Kidney (tissue), 14 donors: ENCODE results near the gene CETP. TPM values are rescaled to one million over a fixed set of nuclear protein-coding genes. Genes with fewer than 3 reads are reported as not detected.

Experiments
- DNase-seq, 5 donors: peaks; one replicate each; pipeline ENCODE4 v3.0.0-alpha.2; 2013 to 2020
- FAIRE-seq: peaks from 2 replicates; lab custom pipeline; 2012; peaks lifted over from hg19 to GRCh38; lab: Jason Lieb, UNC
- H3K27ac ChIP-seq, 2 donors: one replicate each; pipeline ENCODE4 v1.7.0; 2013; ENCODE audit warnings: low read depth in 2 of 2, low read length in 2 of 2, inconsistent platforms in 1 of 2
- H3K27me3 ChIP-seq: one replicate; pipeline ENCODE4 v1.7.1; 2013; ENCODE audit warnings: low read length, inconsistent platforms; ENCODE audit not compliant: control insufficient read depth, insufficient read depth
- H3K36me3 ChIP-seq, 3 donors: one replicate each; pipeline versions ENCODE4 v1.7.0 to v1.7.1; 2013; ENCODE audit warnings: low read length in 3 of 3, control low read depth in 1 of 3, inconsistent platforms in 1 of 3; ENCODE audit not compliant: insufficient read depth in 3 of 3, control insufficient read depth in 2 of 3
- H3K4me1 ChIP-seq, 3 donors: one replicate each; pipeline versions ENCODE4 v1.7.0 to v1.7.1; 2013; ENCODE audit warnings: low read length in 3 of 3, inconsistent platforms in 1 of 3, low read depth in 1 of 3; ENCODE audit not compliant: control insufficient read depth in 2 of 3, insufficient read depth in 2 of 3
- H3K4me3 ChIP-seq, 3 donors: one replicate each; pipeline versions ENCODE4 v1.7.0 to v1.8.1; 2013; ENCODE audit warnings: low read length in 3 of 3, control low read depth in 1 of 3, inconsistent platforms in 1 of 3
- H3K9ac ChIP-seq, 3 donors: one replicate each; pipeline versions ENCODE4 v1.7.0 to v1.7.1; 2013; ENCODE audit warnings: low read length in 3 of 3, control low read depth in 1 of 3, inconsistent platforms in 1 of 3
- H3K9me3 ChIP-seq, 3 donors: one replicate each; pipeline versions ENCODE4 v1.7.0 to v1.7.1; 2013; ENCODE audit warnings: low read length in 3 of 3, control low read depth in 1 of 3, inconsistent platforms in 1 of 3; ENCODE audit not compliant: control insufficient read depth in 2 of 3, insufficient read depth in 1 of 3
- intact Hi-C: fragments of 100-400 bp; cut with DNase I; formaldehyde crosslinking; loops from one replicate; pipeline ENCODE4 v1.11.1; 2022
- polyA plus RNA-seq: library from polyadenylated mRNA; stranded (reverse); fragments of 350-450 nt; fragmentation: Illumina TruSeq; extraction: RNeasy Lipid Tissue Mini Kit (QIAGEN cat#74804); gene quantifications from one replicate; pipeline ENCODE4 v1.2.3, GENCODE V29; 2014; ENCODE audit warnings: low read depth, low replicate concordance; ENCODE audit not compliant: insufficient read depth
- total RNA-seq: library from RNA; stranded (reverse); fragmentation: NEBNext Ultra II Directional; extraction: Animal tissue kit (Norgen Biotek cat#: 25700); gene quantifications from one replicate; pipeline ENCODE4 v1.2.1, GENCODE V29; 2021
- TF ChIP-seq, protein P1 (sequence below): IDR thresholded peaks from 3 replicates; pipeline ENCODE4 v1.5.1; 2012; ENCODE audit warnings: mild to moderate bottlenecking, moderate library complexity, borderline replicate concordance; ENCODE audit not compliant: insufficient read depth; ENCODE audit errors: extremely low read depth
- donor health status: control.
- donor health status: control.
- donor health status: control.
- donor health status: control.
- donor health status: control.
- donor health status: DM: yes; HTN: yes; CAD: no.
- donor health status: Normal renal cell carcinoma (clear cell type).

CETP gene
- total and polyA plus RNA-seq, 2 donors from 2014 or later: 1.3 to 2.1 TPM

DNA sequence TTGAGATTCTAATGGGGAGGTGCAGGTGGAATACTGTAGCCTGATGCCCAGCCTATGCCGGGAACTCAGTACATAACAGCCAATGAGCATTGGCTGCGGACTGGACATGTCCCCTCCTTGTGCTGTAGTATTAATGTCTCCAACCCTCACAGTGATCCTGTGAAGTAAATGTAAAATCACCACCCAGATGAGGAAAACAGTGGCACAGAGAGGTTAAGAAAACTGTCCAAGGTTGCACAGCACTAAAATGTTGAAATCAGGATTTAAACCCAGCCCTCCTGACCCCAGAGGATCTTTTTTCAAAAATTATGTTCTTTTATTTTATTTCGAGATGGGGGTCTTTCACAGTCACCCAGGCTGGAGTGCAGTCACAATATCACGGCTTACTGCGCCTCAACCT is 35.5 kb downstream of the CETP start:
- Histone ChIP-seq H3K9me3 (no peaks in the 10 kb centered on the region), H3K36me3 (no peaks in the 10 kb centered on the region), H3K27me3 (no peaks in the 10 kb centered on the region), H3K4me1 (peaks cover 0 to 11% (median 0%) of the 10 kb centered on the region in 3 donors), H3K27ac (no peak overlapping the region), H3K9ac (no peak overlapping the region), H3K4me3 (no peak overlapping the region)
- intact Hi-C loops: no loop called here
- no peak for DNase-seq
- FAIRE-seq: no peak
- TF ChIP-seq, protein P1, sequence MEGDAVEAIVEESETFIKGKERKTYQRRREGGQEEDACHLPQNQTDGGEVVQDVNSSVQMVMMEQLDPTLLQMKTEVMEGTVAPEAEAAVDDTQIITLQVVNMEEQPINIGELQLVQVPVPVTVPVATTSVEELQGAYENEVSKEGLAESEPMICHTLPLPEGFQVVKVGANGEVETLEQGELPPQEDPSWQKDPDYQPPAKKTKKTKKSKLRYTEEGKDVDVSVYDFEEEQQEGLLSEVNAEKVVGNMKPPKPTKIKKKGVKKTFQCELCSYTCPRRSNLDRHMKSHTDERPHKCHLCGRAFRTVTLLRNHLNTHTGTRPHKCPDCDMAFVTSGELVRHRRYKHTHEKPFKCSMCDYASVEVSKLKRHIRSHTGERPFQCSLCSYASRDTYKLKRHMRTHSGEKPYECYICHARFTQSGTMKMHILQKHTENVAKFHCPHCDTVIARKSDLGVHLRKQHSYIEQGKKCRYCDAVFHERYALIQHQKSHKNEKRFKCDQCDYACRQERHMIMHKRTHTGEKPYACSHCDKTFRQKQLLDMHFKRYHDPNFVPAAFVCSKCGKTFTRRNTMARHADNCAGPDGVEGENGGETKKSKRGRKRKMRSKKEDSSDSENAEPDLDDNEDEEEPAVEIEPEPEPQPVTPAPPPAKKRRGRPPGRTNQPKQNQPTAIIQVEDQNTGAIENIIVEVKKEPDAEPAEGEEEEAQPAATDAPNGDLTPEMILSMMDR: no peak

DNA sequence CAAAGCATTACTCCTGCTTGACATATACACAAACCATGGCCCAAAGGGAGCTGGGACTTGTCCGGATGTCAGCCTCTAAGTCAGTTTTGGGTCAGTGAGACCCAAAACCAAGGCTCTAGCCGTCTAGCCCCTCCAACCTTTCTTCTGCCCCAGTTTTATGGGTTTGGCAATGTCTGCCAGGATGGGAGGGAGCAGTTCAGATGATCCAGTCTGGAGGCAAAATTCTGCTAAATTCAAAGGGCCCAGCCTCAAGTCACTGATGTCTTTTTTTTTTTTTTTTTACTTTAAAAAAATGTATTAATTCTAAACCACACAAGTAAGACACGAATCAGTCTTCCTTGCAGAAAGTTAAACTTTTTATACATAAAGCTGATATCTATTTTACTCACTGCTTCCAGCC is 36.2 kb downstream of the CETP start:
- no peak overlapping the region for H3K9ac ChIP-seq
- intact Hi-C loops: no loop called here
- H3K27ac ChIP-seq: no peak overlapping the region
- no peaks in the 10 kb centered on the region for H3K9me3 ChIP-seq
- no peak for FAIRE-seq
- H3K4me1 ChIP-seq: peaks cover 0 to 11% (median 0%) of the 10 kb centered on the region in 3 donors
- H3K36me3 ChIP-seq: no peaks in the 10 kb centered on the region
- no peak for DNase-seq
- H3K4me3 ChIP-seq: no peak overlapping the region
- no peaks in the 10 kb centered on the region for H3K27me3 ChIP-seq
- TF ChIP-seq, protein P1: no peak

DNA sequence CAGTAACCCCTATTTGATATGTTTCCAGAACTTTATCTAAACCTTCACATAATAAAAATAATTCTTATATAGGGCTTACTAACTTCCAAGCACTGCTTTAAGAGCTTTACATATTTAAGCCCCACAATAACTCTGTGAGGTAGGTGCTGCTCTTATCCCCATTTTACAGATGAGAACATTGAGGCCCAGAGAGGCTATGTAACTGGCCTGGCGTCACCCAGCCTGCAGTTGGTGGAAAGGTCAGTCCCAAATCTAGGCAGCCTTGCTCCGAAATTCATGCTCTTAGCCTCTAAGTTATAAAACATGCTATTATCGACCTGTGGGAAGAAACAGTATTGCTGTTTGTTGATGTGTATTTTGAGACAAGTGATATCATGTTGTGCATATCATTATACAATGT is 36.6 kb downstream of the CETP start:
- no peak overlapping the region for H3K4me3 ChIP-seq
- no peaks in the 10 kb centered on the region for H3K36me3 ChIP-seq
- FAIRE-seq: no peak
- H3K4me1 ChIP-seq: peaks cover 0 to 11% (median 0%) of the 10 kb centered on the region in 3 donors
- TF ChIP-seq, protein P1: no peak
- intact Hi-C loops: no loop called here
- H3K27ac ChIP-seq: no peak overlapping the region
- H3K27me3 ChIP-seq: no peaks in the 10 kb centered on the region
- H3K9me3 ChIP-seq: no peaks in the 10 kb centered on the region
- no peak for DNase-seq
- no peak overlapping the region for H3K9ac ChIP-seq

DNA sequence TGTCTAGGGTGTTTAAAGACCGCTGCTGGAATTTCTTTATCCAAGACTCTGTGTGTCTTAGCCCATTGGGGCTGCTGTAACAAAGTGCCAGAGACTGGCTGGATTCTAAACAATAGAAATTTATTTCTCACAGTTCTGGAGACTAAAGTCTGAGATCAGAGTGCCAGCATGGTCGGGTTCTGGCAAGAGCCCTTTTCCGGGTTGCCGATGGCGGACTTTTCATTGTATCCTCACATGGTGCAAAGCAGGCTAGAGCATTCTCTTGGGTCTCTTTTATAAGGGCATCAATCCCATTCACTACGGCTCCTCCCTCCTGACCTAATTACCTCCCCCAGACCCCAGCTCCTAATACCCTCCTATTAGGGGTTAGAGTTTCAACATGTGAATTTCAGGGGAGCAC is 37.1 kb downstream of the CETP start:
- Histone ChIP-seq H3K27me3 (no peaks in the 10 kb centered on the region), H3K27ac (no peak overlapping the region), H3K36me3 (no peaks in the 10 kb centered on the region), H3K9ac (no peak overlapping the region), H3K4me1 (peaks cover 0 to 11% (median 0%) of the 10 kb centered on the region in 3 donors), H3K9me3 (no peaks in the 10 kb centered on the region), H3K4me3 (no peak overlapping the region)
- FAIRE-seq: no peak
- intact Hi-C loops: no loop called here
- TF ChIP-seq, protein P1: no peak
- DNase-seq: no peak
